ENCODE data around the gene WDR4.
"Not testable (repeated sequence)": the region's sequence is repeated elsewhere in the genome, so short reads cannot be mapped to it uniquely, and the experiment has no call there.

The WDR4 gene

GRCh38 chr21:42845296-42845965 is 33.9 kb downstream of the WDR4 start:
- Histone ChIP-seq H3K9ac (ENCODE audit: low read length) (no peak overlapping the region), H3K4me1 (ENCODE audit: control insufficient read depth, insufficient read depth, low read length) (no peaks in the 10 kb centered on the region), H3K9me3 (ENCODE audit: control insufficient read depth, insufficient read depth, low read depth, low read length) (no peaks in the 10 kb centered on the region), H3K36me3 (ENCODE audit: control insufficient read depth, insufficient read depth, low read length) (peaks cover 91% of the 10 kb centered on the region), H3K27ac (ENCODE audit: low read depth, low read length) (no peak overlapping the region), H3K27me3 (ENCODE audit: control insufficient read depth, insufficient read depth, low read length) (no peaks in the 10 kb centered on the region), H3K4me3 (ENCODE audit: low read depth, low read length) (no peak overlapping the region)

- peaks cover 91% of the 10 kb centered on the region for H3K36me3 ChIP-seq (ENCODE audit: control insufficient read depth, insufficient read depth, low read length)
- H3K4me3 ChIP-seq (ENCODE audit: low read depth, low read length) = no peak overlapping the region
- no peaks in the 10 kb centered on the region for H3K27me3 ChIP-seq (ENCODE audit: control insufficient read depth, insufficient read depth, low read length)
- H3K9me3 ChIP-seq (ENCODE audit: control insufficient read depth, insufficient read depth, low read depth, low read length) = no peaks in the 10 kb centered on the region
- no peak overlapping the region for H3K27ac ChIP-seq (ENCODE audit: low read depth, low read length)
- no peaks in the 10 kb centered on the region for H3K4me1 ChIP-seq (ENCODE audit: control insufficient read depth, insufficient read depth, low read length)
- no peak overlapping the region for H3K9ac ChIP-seq (ENCODE audit: low read length)
Measured at GRCh38 chr21:42844411-42845113, 34.8 kb downstream of the WDR4 start.

DNA sequence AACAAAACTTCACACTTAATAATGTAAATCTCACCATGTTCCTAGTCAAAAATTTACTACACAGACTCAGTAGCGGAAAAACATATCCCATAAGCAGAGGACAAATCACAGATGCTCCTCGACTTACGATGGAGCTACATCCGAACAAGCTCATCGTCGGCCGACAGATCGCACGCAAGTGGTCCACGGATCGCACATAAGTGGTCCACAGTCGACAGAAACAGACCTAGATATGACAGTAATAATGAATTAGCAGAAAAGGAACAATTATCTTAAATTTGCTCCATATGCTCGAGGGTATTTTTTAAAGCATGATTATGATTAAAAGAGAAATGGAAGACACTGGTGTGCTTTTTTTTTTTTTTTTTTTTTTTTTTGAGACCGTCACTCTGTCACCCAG is 36.3 kb downstream of the WDR4 start:
- Histone ChIP-seq H3K9ac (ENCODE audit: low read length) (no peak overlapping the region), H3K9me3 (ENCODE audit: control insufficient read depth, insufficient read depth, low read depth, low read length) (no peaks in the 10 kb centered on the region), H3K27ac (ENCODE audit: low read depth, low read length) (no peak overlapping the region), H3K27me3 (ENCODE audit: control insufficient read depth, insufficient read depth, low read length) (no peaks in the 10 kb centered on the region), H3K36me3 (ENCODE audit: control insufficient read depth, insufficient read depth, low read length) (peaks cover 83% of the 10 kb centered on the region), H3K4me3 (ENCODE audit: low read depth, low read length) (no peak overlapping the region), H3K4me1 (ENCODE audit: control insufficient read depth, insufficient read depth, low read length) (no peaks in the 10 kb centered on the region)

GRCh38 chr21:42841916-42842655 is 37.3 kb downstream of the WDR4 start:
- H3K9ac ChIP-seq (ENCODE audit: low read length); H3K4me1 ChIP-seq (ENCODE audit: control insufficient read depth, insufficient read depth, low read length); H3K27me3 ChIP-seq (ENCODE audit: control insufficient read depth, insufficient read depth, low read length); H3K9me3 ChIP-seq (ENCODE audit: control insufficient read depth, insufficient read depth, low read depth, low read length); H3K4me3 ChIP-seq (ENCODE audit: low read depth, low read length); H3K27ac ChIP-seq (ENCODE audit: low read depth, low read length): not testable (repeated sequence)
- H3K36me3 ChIP-seq (ENCODE audit: control insufficient read depth, insufficient read depth, low read length) = peaks cover 73% of the 10 kb centered on the region

DNA sequence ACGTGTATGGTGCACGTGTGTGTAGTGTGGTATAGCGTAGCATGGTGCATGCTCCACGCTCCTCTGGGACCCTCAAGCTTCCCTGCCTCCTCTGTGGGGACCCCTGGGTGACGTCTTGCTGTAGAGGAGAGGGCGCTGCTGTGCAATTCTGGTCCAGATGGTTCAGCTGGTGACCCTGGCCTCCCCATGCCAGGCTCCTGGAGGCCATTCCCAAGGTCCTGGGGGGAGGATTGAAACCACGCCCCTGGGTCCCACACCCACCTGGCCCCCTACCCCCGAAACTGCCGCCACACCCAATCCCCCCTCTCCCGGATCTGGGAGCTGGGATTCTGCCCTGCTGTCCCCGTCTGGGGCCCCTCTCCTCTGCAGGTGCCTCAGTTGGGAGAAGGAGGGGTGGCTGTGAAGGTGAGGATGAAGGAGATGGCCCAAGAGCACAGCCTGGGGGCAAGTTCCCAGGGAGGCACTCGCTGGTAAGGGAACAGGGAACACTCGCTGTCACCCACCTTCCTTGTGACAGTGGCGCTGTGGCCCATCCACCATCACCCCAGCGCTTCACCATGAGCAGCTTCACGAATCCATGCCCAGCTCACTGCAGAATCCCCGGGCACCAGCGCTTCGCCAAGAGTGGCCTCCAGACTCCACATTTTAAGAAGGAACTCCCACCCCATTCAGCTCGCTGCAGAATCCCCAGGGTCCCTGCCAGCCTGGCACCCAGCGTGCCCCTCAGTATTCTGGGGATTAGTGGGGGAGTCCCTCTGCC is 38.0 kb downstream of the WDR4 start:
- H3K9me3 ChIP-seq (ENCODE audit: control insufficient read depth, insufficient read depth, low read depth, low read length) = no peaks in the 10 kb centered on the region
- H3K4me1 ChIP-seq (ENCODE audit: control insufficient read depth, insufficient read depth, low read length) = no peaks in the 10 kb centered on the region
- no peaks in the 10 kb centered on the region for H3K27me3 ChIP-seq (ENCODE audit: control insufficient read depth, insufficient read depth, low read length)
- no peak overlapping the region for H3K9ac ChIP-seq (ENCODE audit: low read length)
- no peak overlapping the region for H3K4me3 ChIP-seq (ENCODE audit: low read depth, low read length)
- no peak overlapping the region for H3K27ac ChIP-seq (ENCODE audit: low read depth, low read length)
- peaks cover 69% of the 10 kb centered on the region for H3K36me3 ChIP-seq (ENCODE audit: control insufficient read depth, insufficient read depth, low read length)

DNA sequence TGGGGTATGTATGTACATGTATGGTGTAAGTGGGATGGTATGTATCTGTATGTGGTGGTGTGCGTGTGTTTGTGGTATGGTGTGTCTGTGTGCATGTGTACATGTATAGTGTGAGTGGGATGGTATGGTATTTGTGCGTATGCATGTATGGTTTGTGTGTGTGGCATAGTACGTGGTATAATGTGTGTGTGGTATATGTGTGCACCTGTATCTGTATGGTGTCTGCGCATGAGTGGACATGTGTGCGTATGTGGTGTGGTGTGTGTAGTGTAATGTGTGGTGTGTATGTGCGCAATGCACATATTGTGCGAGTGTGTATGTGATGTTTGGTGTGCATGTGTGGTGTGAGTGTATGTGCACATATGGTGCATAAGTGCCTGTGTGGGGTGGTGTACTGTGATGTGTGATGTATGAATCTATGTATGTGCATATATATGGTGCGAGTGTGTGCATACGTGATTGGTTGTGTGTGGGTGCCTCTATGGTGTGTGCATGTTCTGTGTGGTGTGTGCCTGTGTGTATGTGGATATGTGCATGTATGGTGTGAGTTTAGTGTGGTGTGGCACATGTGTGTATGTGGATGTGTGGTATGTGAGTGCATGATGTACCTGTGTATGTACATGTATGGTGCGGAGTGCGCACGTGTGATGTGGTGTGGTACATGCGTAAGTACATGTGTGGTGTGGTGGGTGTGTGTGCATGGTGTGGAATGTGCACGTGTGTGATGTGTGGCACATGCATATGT is 38.8 kb downstream of the WDR4 start:
- no peak overlapping the region for H3K27ac ChIP-seq (ENCODE audit: low read depth, low read length)
- H3K4me3 ChIP-seq (ENCODE audit: low read depth, low read length) = no peak overlapping the region
- H3K36me3 ChIP-seq (ENCODE audit: control insufficient read depth, insufficient read depth, low read length) = peaks cover 64% of the 10 kb centered on the region
- no peaks in the 10 kb centered on the region for H3K4me1 ChIP-seq (ENCODE audit: control insufficient read depth, insufficient read depth, low read length)
- H3K9me3 ChIP-seq (ENCODE audit: control insufficient read depth, insufficient read depth, low read depth, low read length) = no peaks in the 10 kb centered on the region
- H3K9ac ChIP-seq (ENCODE audit: low read length) = no peak overlapping the region
- no peaks in the 10 kb centered on the region for H3K27me3 ChIP-seq (ENCODE audit: control insufficient read depth, insufficient read depth, low read length)

- no peaks in the 10 kb centered on the region for H3K27me3 ChIP-seq (ENCODE audit: control insufficient read depth, insufficient read depth, low read length)
- H3K36me3 ChIP-seq (ENCODE audit: control insufficient read depth, insufficient read depth, low read length) = peaks cover 57% of the 10 kb centered on the region
- H3K9ac ChIP-seq (ENCODE audit: low read length) = no peak overlapping the region
- H3K4me3 ChIP-seq (ENCODE audit: low read depth, low read length) = no peak overlapping the region
- no peaks in the 10 kb centered on the region for H3K4me1 ChIP-seq (ENCODE audit: control insufficient read depth, insufficient read depth, low read length)
- no peak overlapping the region for H3K27ac ChIP-seq (ENCODE audit: low read depth, low read length)
- no peaks in the 10 kb centered on the region for H3K9me3 ChIP-seq (ENCODE audit: control insufficient read depth, insufficient read depth, low read depth, low read length)
Measured at GRCh38 chr21:42839271-42840231, 39.8 kb downstream of the WDR4 start.

GRCh38 chr21:42838212-42838690 is 41.1 kb downstream of the WDR4 start:
- H3K4me1 ChIP-seq (ENCODE audit: control insufficient read depth, insufficient read depth, low read length); H3K27me3 ChIP-seq (ENCODE audit: control insufficient read depth, insufficient read depth, low read length); H3K4me3 ChIP-seq (ENCODE audit: low read depth, low read length); H3K9ac ChIP-seq (ENCODE audit: low read length); H3K27ac ChIP-seq (ENCODE audit: low read depth, low read length); H3K9me3 ChIP-seq (ENCODE audit: control insufficient read depth, insufficient read depth, low read depth, low read length): not testable (repeated sequence)
- H3K36me3 ChIP-seq (ENCODE audit: control insufficient read depth, insufficient read depth, low read length) = peaks cover 48% of the 10 kb centered on the region

- Histone ChIP-seq H3K27ac (ENCODE audit: low read depth, low read length) (no peak overlapping the region), H3K27me3 (ENCODE audit: control insufficient read depth, insufficient read depth, low read length) (no peaks in the 10 kb centered on the region), H3K9ac (ENCODE audit: low read length) (no peak overlapping the region), H3K4me1 (ENCODE audit: control insufficient read depth, insufficient read depth, low read length) (peaks cover 9% of the 10 kb centered on the region), H3K36me3 (ENCODE audit: control insufficient read depth, insufficient read depth, low read length) (peaks cover 42% of the 10 kb centered on the region), H3K9me3 (ENCODE audit: control insufficient read depth, insufficient read depth, low read depth, low read length) (no peaks in the 10 kb centered on the region), H3K4me3 (ENCODE audit: low read depth, low read length) (no peak overlapping the region)
Measured at GRCh38 chr21:42837421-42838211, 41.7 kb downstream of the WDR4 start.
